GM15510 (cell line): Measurements from ENCODE around the gene ARHGEF37.

Source experiments
- POLR2A ChIP-seq: IDR thresholded peaks from 3 replicates; pipeline ENCODE4 v1.6.1; 2011; ENCODE audit warnings: borderline replicate concordance; ENCODE audit not compliant: insufficient read length; ENCODE audit errors: extremely low read depth

Gene ARHGEF37

GRCh38 chr5:149646564-149646963 is 65.3 kb downstream of the ARHGEF37 start:
- no peak for TF ChIP-seq POLR2A

GRCh38 chr5:149647334-149647733 is 66.0 kb downstream of the ARHGEF37 start:
- no peak for TF ChIP-seq POLR2A

GRCh38 chr5:149651686-149652085 is 70.4 kb downstream of the ARHGEF37 start:
- TF ChIP-seq POLR2A: no peak

DNA sequence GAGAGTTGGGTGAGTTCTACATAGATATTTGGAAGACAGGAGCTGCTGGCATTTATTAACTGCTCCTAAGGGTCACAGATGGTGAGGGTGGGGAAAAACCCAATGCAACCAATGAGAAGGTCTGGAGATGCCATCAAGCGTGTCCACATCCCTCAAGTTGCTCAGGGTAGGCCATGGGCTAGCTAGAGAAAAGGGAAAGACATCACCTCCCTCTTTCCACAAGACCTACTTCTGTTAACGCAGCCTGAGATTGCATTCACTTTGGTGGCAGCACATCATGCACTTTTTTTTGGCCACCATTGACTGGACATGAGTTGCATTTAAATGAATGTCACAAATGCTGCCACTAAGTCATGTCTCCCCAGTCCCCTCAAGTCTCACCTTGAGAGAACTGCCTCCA is 71.4 kb downstream of the ARHGEF37 start:
- no peak for TF ChIP-seq POLR2A

DNA sequence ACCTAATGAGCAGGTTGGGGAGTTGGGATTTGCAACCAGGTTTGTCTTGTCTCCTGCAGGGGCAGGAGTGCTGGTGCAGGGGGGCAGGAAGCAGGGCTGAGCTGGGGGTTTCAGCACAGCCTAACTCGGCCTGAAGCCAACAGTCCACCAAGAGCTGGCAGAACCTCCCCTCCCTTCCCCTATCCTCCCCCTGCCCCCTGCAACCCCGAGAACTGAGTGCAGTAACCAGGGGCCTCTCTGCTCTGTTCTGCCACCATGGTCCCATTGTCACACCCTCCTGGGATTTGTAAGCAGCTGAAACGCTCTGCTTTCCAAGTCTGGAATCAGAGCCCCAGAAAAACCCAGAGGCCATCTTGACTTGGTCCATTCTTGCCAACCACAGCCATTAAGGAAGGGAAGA is 72.9 kb downstream of the ARHGEF37 start:
- TF ChIP-seq POLR2A: no peak

- TF ChIP-seq POLR2A: no peak
Measured at GRCh38 chr5:149654883-149655505, 73.7 kb downstream of the ARHGEF37 start.

DNA sequence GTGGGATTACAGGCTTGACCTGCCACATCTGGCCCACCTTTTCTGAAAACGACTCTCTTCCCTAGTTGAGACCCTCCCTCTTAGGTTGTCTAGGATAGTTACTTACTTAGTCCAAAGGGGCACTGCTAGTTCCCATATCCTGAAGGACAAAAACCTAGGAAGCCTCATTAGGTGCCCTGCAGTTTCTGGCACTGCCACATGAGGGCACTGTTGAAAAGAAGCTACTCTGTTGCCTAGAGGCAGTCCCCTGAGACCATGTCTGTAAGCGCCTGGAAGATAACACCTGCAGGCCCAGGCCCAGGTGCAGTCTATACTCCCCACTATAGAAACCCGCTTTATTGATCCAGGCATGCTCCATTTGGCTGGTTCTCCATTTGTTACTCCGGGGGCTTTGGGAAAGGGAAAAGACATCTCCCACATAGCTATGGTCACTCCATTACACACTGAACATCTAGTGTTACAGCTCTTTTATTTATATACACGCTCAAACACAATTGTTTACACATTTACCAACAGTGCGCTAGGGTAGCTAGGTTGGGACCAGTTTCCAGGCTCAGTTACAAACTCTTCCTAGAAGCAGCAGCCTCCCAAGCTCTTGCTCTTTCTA is 75.4 kb downstream of the ARHGEF37 start:
- no peak for TF ChIP-seq POLR2A

DNA sequence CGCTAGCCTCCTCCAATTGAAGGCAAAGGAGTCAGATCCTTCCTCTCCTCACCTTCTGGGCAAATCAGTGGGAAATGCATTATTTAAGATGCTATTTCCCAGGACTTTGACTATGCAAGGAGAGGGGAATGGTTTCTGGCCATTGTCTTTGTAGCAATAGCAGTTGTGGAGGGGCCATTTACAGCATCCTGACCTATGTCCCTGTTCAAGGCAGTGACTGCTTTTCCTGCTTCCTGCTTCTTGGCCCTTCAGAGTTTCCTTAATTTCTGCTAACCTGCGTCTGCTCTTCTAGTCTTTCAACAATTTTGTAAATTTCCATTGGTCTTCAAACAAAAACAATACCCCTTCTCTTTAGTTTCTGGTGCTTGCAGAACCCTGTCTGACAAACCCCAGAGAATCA is 76.0 kb downstream of the ARHGEF37 start:
- TF ChIP-seq POLR2A: no peak

DNA sequence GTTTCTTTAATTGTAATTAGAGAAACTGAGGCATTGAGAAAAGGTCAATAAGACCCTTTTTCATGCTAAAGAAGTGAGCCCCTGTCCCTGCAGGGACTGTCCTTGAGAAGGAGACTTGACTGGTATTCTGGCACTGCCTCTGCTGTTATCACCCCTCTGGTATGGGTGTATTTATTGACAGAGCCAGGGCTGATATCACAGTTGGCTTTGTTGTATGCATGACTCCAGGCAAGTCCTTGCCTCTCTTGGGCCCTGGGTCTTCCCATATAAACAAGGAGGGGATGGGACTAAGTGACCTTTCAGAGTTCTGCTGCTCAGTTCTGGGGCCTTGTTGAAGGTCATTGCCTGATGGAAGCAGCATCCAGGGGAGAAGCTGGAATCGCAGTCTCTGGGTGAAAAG is 77.0 kb downstream of the ARHGEF37 start:
- no peak for TF ChIP-seq POLR2A

GRCh38 chr5:149664083-149664482 is 82.8 kb downstream of the ARHGEF37 start:
- no peak for TF ChIP-seq POLR2A

GRCh38 chr5:149664666-149665415 is 83.5 kb downstream of the ARHGEF37 start:
- TF ChIP-seq POLR2A: no peak

DNA sequence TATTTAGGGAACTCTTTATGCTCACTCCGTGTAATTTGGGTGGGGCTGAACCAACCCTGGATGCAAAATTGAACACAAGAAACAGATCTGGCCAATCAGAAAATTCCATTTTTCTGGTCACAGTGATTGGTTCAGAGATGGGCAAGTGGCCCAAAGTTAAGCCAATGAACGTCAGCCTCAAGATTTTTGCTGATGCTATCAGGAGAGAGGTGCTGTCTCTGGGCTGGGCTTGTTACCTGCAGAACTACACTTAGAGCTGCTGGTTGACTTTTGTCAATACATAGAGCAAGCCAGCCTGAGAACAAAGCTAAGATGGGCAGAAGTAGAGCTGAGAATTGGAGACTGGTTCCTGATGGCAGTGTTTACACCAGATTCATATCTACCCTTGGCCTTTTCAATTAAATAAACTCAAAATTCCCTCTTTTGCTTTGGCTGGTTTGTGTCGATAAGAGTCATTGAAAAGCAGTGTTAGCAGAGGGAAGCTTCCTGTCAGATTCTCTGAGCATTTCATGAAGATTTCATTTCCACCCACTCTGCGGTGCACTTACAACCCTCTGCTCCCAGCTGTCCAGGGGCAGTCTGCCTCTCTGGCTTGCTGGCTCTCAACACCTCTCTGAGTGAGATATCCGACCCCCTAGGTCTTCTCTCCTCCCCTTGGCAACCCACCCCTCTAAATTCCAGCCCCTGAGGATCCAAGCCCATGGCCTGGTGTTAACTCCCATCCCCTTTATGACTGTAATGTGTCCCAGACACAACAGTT is 84.3 kb downstream of the ARHGEF37 start:
- no peak for TF ChIP-seq POLR2A

- no peak for TF ChIP-seq POLR2A
Measured at GRCh38 chr5:149666212-149666852, 85.0 kb downstream of the ARHGEF37 start.

GRCh38 chr5:149667084-149667828 is 86.0 kb downstream of the ARHGEF37 start:
- TF ChIP-seq POLR2A: no peak
